ENCODE measurements around the gene CTSO. TPM values are rescaled to one million over a fixed set of nuclear protein-coding genes. Genes with fewer than 3 reads are reported as not detected.

The CTSO gene
- total and polyA plus RNA-seq, 2 experiments from 2014 or later = 0.44 to 0.83 TPM

DNA sequence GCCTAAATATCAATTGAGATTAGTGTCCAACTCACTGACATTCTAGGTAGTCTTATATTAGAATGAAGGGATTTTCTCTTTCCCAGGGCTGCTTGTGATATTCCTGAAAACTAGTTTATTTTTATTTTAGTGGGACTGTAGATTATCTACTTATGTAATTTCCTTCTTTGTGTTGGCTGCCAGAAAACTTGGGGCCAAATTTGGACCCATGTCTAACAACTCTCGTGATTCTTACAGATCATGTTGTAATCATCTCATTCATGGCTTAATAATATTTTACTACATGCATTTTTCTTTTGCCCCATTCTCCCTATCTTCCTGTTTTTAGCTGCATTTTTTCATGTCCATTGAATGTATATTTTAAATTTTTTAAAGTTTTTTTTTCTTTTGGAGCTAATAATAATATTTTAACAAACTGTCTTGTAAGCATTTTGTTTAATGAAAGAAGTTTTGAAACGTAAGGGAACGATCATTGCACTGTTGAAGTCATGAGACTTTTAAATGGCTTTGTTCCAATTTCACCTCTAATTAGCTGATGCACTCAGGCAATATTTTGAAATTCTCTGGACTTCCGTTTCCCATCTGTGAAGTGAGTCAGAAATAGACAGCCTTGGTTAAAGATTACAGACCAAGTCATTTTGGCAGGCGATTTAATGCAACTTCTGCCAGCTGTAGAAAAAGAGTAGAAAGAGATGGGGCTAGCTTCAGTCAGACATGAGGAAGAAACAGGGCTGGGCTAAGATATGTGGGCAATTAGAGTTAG, 64.5 kb downstream of the CTSO start (continued):
- no peak for TF ChIP-seq REST (IDR thresholded peaks at IDR 0.05; ENCODE audit: unreplicated experiment)
- TF ChIP-seq EZH2 (IDR thresholded peaks at IDR 0.05; ENCODE audit: low read depth, unreplicated experiment) = no peak

- Histone ChIP-seq H3K4me3 (no peak overlapping the region), H3F3A (replicated peaks; ENCODE audit: low read depth) (no peaks in the 10 kb centered on the region), H3K79me2 (replicated peaks; ENCODE audit: insufficient read depth) (no peaks in the 10 kb centered on the region), H4K20me1 (replicated peaks; ENCODE audit: insufficient read depth) (no peaks in the 10 kb centered on the region), H3K27ac (ENCODE audit: low read depth) (no peak overlapping the region), H3K36me3 (ENCODE audit: insufficient read depth) (no peaks in the 10 kb centered on the region), H3K9me2 (ENCODE audit: insufficient read depth) (peaks cover 2% of the 10 kb centered on the region; the same call in 1 of the 2 replicates), H3K27me3 (ENCODE audit: insufficient read depth) (no peaks in the 10 kb centered on the region), H3K4me2 (no peak overlapping the region), H3K4me1 (ENCODE audit: insufficient read depth) (no peaks in the 10 kb centered on the region), H2AFZ (no peak overlapping the region)
- no peak for DNase-seq (ENCODE audit: low spot score)
- Mint-ChIP-seq H3K9me3 (peaks cover 41% of the 10 kb centered on the region), H3K36me3 (ENCODE audit: low read depth) (peaks cover 36% of the 10 kb centered on the region), H3K27ac (no peak overlapping the region), H3K4me3 (no peak overlapping the region), H3K27me3 (ENCODE audit: insufficient read depth, low read depth, poor library complexity) (peaks cover 2% of the 10 kb centered on the region), H3K4me1 (peaks cover 3% of the 10 kb centered on the region; the same call in 2 of the 3 replicates)
- TF ChIP-seq CREB1 (CRISPR knock-in tag; IDR thresholded peaks at IDR 0.05; ENCODE audit: low read depth) = no peak
- TF ChIP-seq CTCF (conservative IDR thresholded peaks at IDR 0.05; ENCODE audit: low read depth in 2 of 2) = no peak
- no peak for TF ChIP-seq ETS1 (IDR thresholded peaks at IDR 0.05)
- TF ChIP-seq NANOG (IDR thresholded peaks at IDR 0.05; ENCODE audit: borderline replicate concordance) = no peak
- no peak for ATAC-seq
Observed at GRCh38 chr4:155887847-155888570, 65.7 kb downstream of the CTSO start.

Measured in GM23338 (cell line).